Osteocyte (in vitro differentiated cells): ENCODE data around the gene HES7. TPM values are rescaled to one million over a fixed set of nuclear protein-coding genes. Genes with fewer than 3 reads are reported as not detected.

ENCODE experiments used
- DNase-seq: peaks from one replicate; pipeline ENCODE4 v3.0.0; 2021; ENCODE audit warnings: mixed read lengths; ENCODE audit not compliant: unreplicated experiment; ENCODE audit errors: extremely low spot score
- H3K27ac Mint-ChIP-seq: one replicate; pipeline ENCODE4 v1.8.0; 2021; ENCODE audit warnings: mild to moderate bottlenecking, mixed read lengths; ENCODE audit not compliant: unreplicated experiment
- H3K27me3 Mint-ChIP-seq: one replicate; pipeline ENCODE4 v1.8.0; 2021; ENCODE audit warnings: mixed read lengths; ENCODE audit not compliant: unreplicated experiment
- H3K36me3 Mint-ChIP-seq: one replicate; pipeline ENCODE4 v1.8.0; 2021; ENCODE audit warnings: mixed read lengths; ENCODE audit not compliant: unreplicated experiment
- H3K4me1 Mint-ChIP-seq: one replicate; pipeline ENCODE4 v1.8.0; 2021; ENCODE audit warnings: mixed read lengths; ENCODE audit not compliant: unreplicated experiment
- H3K4me3 Mint-ChIP-seq: one replicate; pipeline ENCODE4 v1.8.0; 2021; ENCODE audit warnings: mild to moderate bottlenecking, moderate library complexity, mixed read lengths; ENCODE audit not compliant: unreplicated experiment
- H3K9me3 Mint-ChIP-seq: one replicate; pipeline ENCODE4 v1.8.0; 2021; ENCODE audit warnings: mixed read lengths; ENCODE audit not compliant: unreplicated experiment
- CTCF ChIP-seq: fragments of 200-600 bp; sonication (generic); IDR thresholded peaks from 2 replicates; pipeline ENCODE4 v1.5.0; 2021; ENCODE audit warnings: antibody characterized with exemption, mild to moderate bottlenecking, moderate library complexity
- total RNA-seq: library from RNA; stranded (reverse); gene quantifications from 2 replicates; pipeline ENCODE4 v1.2.1, GENCODE V29; 2021

The HES7 gene
- total RNA-seq, 1 donor from 2014 or later = 2.3 TPM

- no peak for DNase-seq
- Mint-ChIP-seq H3K27me3 (peaks cover 29% of the 10 kb centered on the region), H3K4me1 (peaks cover 33% of the 10 kb centered on the region), H3K9me3 (no peaks in the 10 kb centered on the region), H3K4me3 (peak overlapping the region; percentile 87), H3K36me3 (no peaks in the 10 kb centered on the region), H3K27ac (peak overlapping the region; percentile 95)
- no peak for TF ChIP-seq CTCF
Measured at GRCh38 chr17:8117367-8117979, 6.4 kb downstream of the HES7 start.

- H3K4me3 Mint-ChIP-seq = no peak overlapping the region
- peaks cover 33% of the 10 kb centered on the region for H3K4me1 Mint-ChIP-seq
- DNase-seq = no peak
- TF ChIP-seq CTCF = no peak
- no peak overlapping the region for H3K27ac Mint-ChIP-seq
- no peaks in the 10 kb centered on the region for H3K36me3 Mint-ChIP-seq
- H3K9me3 Mint-ChIP-seq = no peaks in the 10 kb centered on the region
- peaks cover 32% of the 10 kb centered on the region for H3K27me3 Mint-ChIP-seq
Measured at GRCh38 chr17:8116776-8117175, 7.1 kb downstream of the HES7 start.

GRCh38 chr17:8110907-8111306 is 13.0 kb downstream of the HES7 start:
- H3K27ac Mint-ChIP-seq = no peak overlapping the region

GRCh38 chr17:8110456-8110804 is 13.5 kb downstream of the HES7 start:
- Mint-ChIP-seq H3K27me3 (peaks cover 54% of the 10 kb centered on the region), H3K4me1 (peaks cover 8% of the 10 kb centered on the region), H3K36me3 (no peaks in the 10 kb centered on the region), H3K9me3 (no peaks in the 10 kb centered on the region), H3K27ac (no peak overlapping the region), H3K4me3 (no peak overlapping the region)
- DNase-seq = no peak
- TF ChIP-seq CTCF = no peak

More at GRCh38 chr17:8110907-8111306, 13.0 kb downstream of the HES7 start:
- Mint-ChIP-seq H3K4me3 (no peak overlapping the region), H3K9me3 (no peaks in the 10 kb centered on the region), H3K27me3 (peaks cover 56% of the 10 kb centered on the region), H3K4me1 (peaks cover 8% of the 10 kb centered on the region), H3K36me3 (no peaks in the 10 kb centered on the region)
- DNase-seq = no peak
- no peak for TF ChIP-seq CTCF

- H3K4me1 Mint-ChIP-seq = peaks cover 8% of the 10 kb centered on the region
- peak; percentile 76 for TF ChIP-seq CTCF
- H3K4me3 Mint-ChIP-seq = no peak overlapping the region
- H3K27ac Mint-ChIP-seq = no peak overlapping the region
- DNase-seq = no peak
- no peaks in the 10 kb centered on the region for H3K36me3 Mint-ChIP-seq
- no peaks in the 10 kb centered on the region for H3K9me3 Mint-ChIP-seq
- peaks cover 49% of the 10 kb centered on the region for H3K27me3 Mint-ChIP-seq
Measured at GRCh38 chr17:8109661-8110455, 14.0 kb downstream of the HES7 start.
